H1 (cell line): Measurements from ENCODE around the gene SOX14. TPM values are rescaled to one million over a fixed set of nuclear protein-coding genes. Genes with fewer than 3 reads are reported as not detected.

Experiments used
- CTCF ChIA-PET: fragments of 300-600 bp; sonication (Branson Sonifier 250); formaldehyde crosslinking; loops from one replicate; lab custom pipeline; 2021; ENCODE audit not compliant: partially characterized antibody; lab: Charles Lee
- POLR2A ChIA-PET: fragments of 300-600 bp; sonication (Branson Sonifier 250); formaldehyde crosslinking; loops from one replicate; lab custom pipeline; 2021; ENCODE audit warnings: inconsistent platforms; ENCODE audit not compliant: partially characterized antibody; lab: Charles Lee
- DNase-seq, 2 experiments: peaks; one replicate each; pipeline versions ENCODE4 v3.0.0 to v3.0.0-alpha.2; 2010 to 2022; ENCODE audit warnings: low spot score in 2 of 2, low read depth in 1 of 2, mixed read lengths in 1 of 2
- FAIRE-seq: peaks from 2 replicates; lab custom pipeline; 2011; peaks lifted over from hg19 to GRCh38; lab: Jason Lieb, UNC
- H2AFZ ChIP-seq: 2 replicates; pipeline ENCODE4 v1.8.1; 2012; ENCODE audit warnings: low read length, inconsistent platforms
- H2AK5ac ChIP-seq: 2 replicates; pipeline ENCODE4 v1.6.1; 2013; ENCODE audit warnings: low read depth, low read length
- H2BK120ac ChIP-seq: replicated peaks from 2 replicates; pipeline ENCODE3; 2013; ENCODE audit warnings: low read depth, low read length, inconsistent platforms
- H2BK12ac ChIP-seq: 2 replicates; pipeline ENCODE4 v1.6.1; 2013; ENCODE audit warnings: low read depth, low read length
- H2BK15ac ChIP-seq: 2 replicates; pipeline ENCODE4 v1.6.1; 2013; ENCODE audit warnings: low read length
- H2BK20ac ChIP-seq: 2 replicates; pipeline ENCODE4 v1.6.1; 2013; ENCODE audit warnings: low read length
- H2BK5ac ChIP-seq: 2 replicates; pipeline ENCODE4 v1.6.1; 2013; ENCODE audit warnings: low read depth, low read length
- H3K14ac ChIP-seq: 2 replicates; pipeline ENCODE4 v1.6.1; 2013; ENCODE audit warnings: inconsistent platforms; ENCODE audit not compliant: insufficient read length
- H3K18ac ChIP-seq: 2 replicates; pipeline ENCODE4 v1.6.1; 2013; ENCODE audit warnings: low read length; ENCODE audit errors: extremely low read depth
- H3K23ac ChIP-seq: 2 replicates; pipeline ENCODE4 v1.6.1; 2013; ENCODE audit warnings: inconsistent platforms; ENCODE audit not compliant: insufficient read length
- H3K23me2 ChIP-seq: 2 replicates; pipeline ENCODE4 v1.6.1; 2013; ENCODE audit warnings: low read depth, low read length
- H3K27ac ChIP-seq: 2 replicates; pipeline ENCODE4 v1.6.1; 2011; ENCODE audit warnings: low read depth, low read length, inconsistent platforms
- H3K27me3 ChIP-seq, 4 experiments: replicated peaks in 1 of 4; 1 replicate in 1 of 4; 2 replicates in 3 of 4; pipeline versions ENCODE4 v1.6.1 to v1.8.1; 2011 to 2013; ENCODE audit warnings: low read length in 3 of 4, mild to moderate bottlenecking in 3 of 4, inconsistent platforms in 2 of 4, mixed read lengths in 2 of 4, moderate library complexity in 1 of 4; ENCODE audit not compliant: control insufficient read depth in 3 of 4, insufficient read depth in 3 of 4; ENCODE audit errors: extremely low read depth in 1 of 4
- H3K36me3 ChIP-seq, 4 experiments: 2 replicates each; pipeline versions ENCODE4 v1.6.1 to v1.8.1; 2011 to 2013; ENCODE audit warnings: mild to moderate bottlenecking in 4 of 4, low read length in 3 of 4, moderate library complexity in 2 of 4, control low read depth in 1 of 4, inconsistent platforms in 1 of 4; ENCODE audit not compliant: insufficient read depth in 4 of 4, control insufficient read depth in 2 of 4
- H3K4ac ChIP-seq: replicated peaks from 2 replicates; pipeline ENCODE3; 2013; ENCODE audit warnings: low read length, low read depth, mixed read lengths, inconsistent platforms; ENCODE audit not compliant: insufficient read length
- H3K4me1 ChIP-seq, 4 experiments: replicated peaks in 1 of 4; 1 replicate in 1 of 4; 2 replicates in 3 of 4; pipeline versions ENCODE4 v1.6.1 to v1.8.1; 2011 to 2013; ENCODE audit warnings: low read length in 3 of 4, inconsistent platforms in 2 of 4, mixed read lengths in 1 of 4; ENCODE audit not compliant: insufficient read depth in 4 of 4, control insufficient read depth in 3 of 4
- H3K4me2 ChIP-seq, 2 experiments: 2 replicates each; pipeline versions ENCODE4 v1.6.1 to v1.8.1; 2011 to 2013; ENCODE audit warnings: low read depth in 2 of 2, low read length in 2 of 2, control low read depth in 1 of 2, inconsistent platforms in 1 of 2, mild to moderate bottlenecking in 1 of 2; ENCODE audit not compliant: insufficient read depth in 1 of 2
- H3K4me3 ChIP-seq, 4 experiments: fragments of 200-600, 300-600 bp in 1 of 4; sonication (generic), shearing (Covaris generic), sonication (Bioruptor Twin) in 1 of 4; 2 replicates each; pipeline versions ENCODE4 v1.5.1 to v1.8.1; 2011 to 2016; ENCODE audit warnings: low read length in 4 of 4, low read depth in 3 of 4, control low read depth in 2 of 4, inconsistent platforms in 2 of 4, mild to moderate bottlenecking in 2 of 4, mixed read lengths in 1 of 4, moderate library complexity in 1 of 4; ENCODE audit not compliant: insufficient read depth in 2 of 4; ENCODE audit errors: extremely low read depth in 1 of 4
- H3K56ac ChIP-seq: replicated peaks from 2 replicates; pipeline ENCODE3; 2013; ENCODE audit warnings: low read depth, mild to moderate bottlenecking, mixed read lengths, low read length, inconsistent platforms; ENCODE audit not compliant: insufficient read length
- H3K79me1 ChIP-seq: 2 replicates; pipeline ENCODE4 v1.6.1; 2013; ENCODE audit warnings: low read depth, low read length, control low read depth
- H3K79me2 ChIP-seq, 2 experiments: 2 replicates each; pipeline versions ENCODE4 v1.6.1 to v1.8.1; 2012 to 2013; ENCODE audit warnings: low read length in 2 of 2, mild to moderate bottlenecking in 2 of 2, inconsistent platforms in 1 of 2; ENCODE audit not compliant: insufficient read depth in 2 of 2, control insufficient read depth in 1 of 2
- H3K9ac ChIP-seq, 4 experiments: replicated peaks in 1 of 4; 1 replicate in 1 of 4; 2 replicates in 3 of 4; pipeline versions ENCODE4 v1.6.1 to v1.8.1; 2011 to 2013; ENCODE audit warnings: low read depth in 3 of 4, low read length in 3 of 4, control low read depth in 2 of 4, mild to moderate bottlenecking in 2 of 4, moderate library complexity in 2 of 4, inconsistent platforms in 1 of 4; ENCODE audit errors: extremely low read depth in 1 of 4
- H3K9me3 ChIP-seq, 2 experiments: 2 replicates each; pipeline versions ENCODE4 v1.6.1 to v1.8.1; 2012 to 2013; ENCODE audit warnings: mild to moderate bottlenecking in 2 of 2, moderate library complexity in 2 of 2, control low read depth in 1 of 2, inconsistent platforms in 1 of 2, low read depth in 1 of 2, low read length in 1 of 2, mixed read lengths in 1 of 2; ENCODE audit not compliant: insufficient read depth in 2 of 2
- H4K20me1 ChIP-seq, 2 experiments: replicated peaks in 1 of 2; 2 replicates each; pipeline versions ENCODE3 to v1.8.1; 2011 to 2013; ENCODE audit warnings: inconsistent platforms in 2 of 2, low read length in 2 of 2, mild to moderate bottlenecking in 1 of 2; ENCODE audit not compliant: insufficient read depth in 2 of 2, control insufficient read depth in 1 of 2
- H4K5ac ChIP-seq: 2 replicates; pipeline ENCODE4 v1.6.1; 2013; ENCODE audit warnings: low read length, low read depth, mixed read lengths, inconsistent platforms; ENCODE audit not compliant: insufficient read length
- H4K8ac ChIP-seq: 2 replicates; pipeline ENCODE4 v1.8.0; 2013; ENCODE audit warnings: mild to moderate bottlenecking, moderate library complexity, low read length, inconsistent platforms; ENCODE audit not compliant: insufficient read depth; ENCODE audit errors: extremely low read depth
- H4K91ac ChIP-seq: replicated peaks from 2 replicates; pipeline ENCODE3; 2013; ENCODE audit warnings: low read length, mixed read lengths, inconsistent platforms; ENCODE audit not compliant: insufficient read length
- BCL11A ChIP-seq, 2 experiments: IDR thresholded peaks; one replicate each; pipeline ENCODE4 v1.6.1; 2011; ENCODE audit warnings: low read depth in 2 of 2, low read length in 2 of 2, mild to moderate bottlenecking in 2 of 2
- CBX5 ChIP-seq: fragments of 300-800, 300-1000 bp; sonication (generic); IDR thresholded peaks from 2 replicates; pipeline ENCODE4 v1.7.1; 2016; ENCODE audit warnings: antibody characterized with exemption, low read length, low read depth
- CHD2 ChIP-seq: IDR thresholded peaks from 2 replicates; pipeline ENCODE4 v1.6.1; 2012; ENCODE audit warnings: low read length, improper control_type of control experiment
- CREB1 ChIP-seq: IDR thresholded peaks from 2 replicates; pipeline ENCODE4 v1.6.1; 2012; ENCODE audit warnings: inconsistent platforms
- CTBP2 ChIP-seq: IDR thresholded peaks from 2 replicates; pipeline ENCODE4 v1.7.0; 2011; ENCODE audit warnings: borderline replicate concordance, mild to moderate bottlenecking, moderate library complexity, mixed read lengths, low read length; ENCODE audit not compliant: insufficient read depth, insufficient read length
- EP300 ChIP-seq, 2 experiments: IDR thresholded peaks; 1 replicate in 1 of 2; 2 replicates in 1 of 2; pipeline ENCODE4 v1.6.1; 2011 to 2012; ENCODE audit warnings: low read depth in 2 of 2, low read length in 2 of 2, mild to moderate bottlenecking in 2 of 2, borderline replicate concordance in 1 of 2, inconsistent platforms in 1 of 2, moderate library complexity in 1 of 2
- EZH2 ChIP-seq: fragments of 200-600 bp; sonication (generic); IDR thresholded peaks from 2 replicates; pipeline ENCODE4 v1.7.1; 2012; ENCODE audit warnings: low read depth, mild to moderate bottlenecking, moderate library complexity, low read length, inconsistent platforms; ENCODE audit not compliant: severe bottlenecking
- FOSL1 ChIP-seq: IDR thresholded peaks from 2 replicates; pipeline ENCODE4 v1.6.1; 2011; ENCODE audit warnings: mild to moderate bottlenecking, low read depth, low read length, moderate library complexity; ENCODE audit not compliant: insufficient read depth
- KDM1A ChIP-seq: fragments of 200-600, 300-600 bp; sonication (generic); IDR thresholded peaks from 2 replicates; pipeline ENCODE4 v1.7.1; 2016; ENCODE audit warnings: mild to moderate bottlenecking, low read length, borderline replicate concordance
- KDM5A ChIP-seq: fragments of 200-600 bp; IDR thresholded peaks from 2 replicates; pipeline ENCODE4 v1.7.1; 2012; ENCODE audit warnings: mild to moderate bottlenecking, low read length, inconsistent platforms, mixed read lengths
- NANOG ChIP-seq: IDR thresholded peaks from 2 replicates; pipeline ENCODE4 v1.6.1; 2011; ENCODE audit warnings: low read length, low read depth, mild to moderate bottlenecking, inconsistent platforms; ENCODE audit not compliant: insufficient read depth, poor library complexity, severe bottlenecking
- POU5F1 ChIP-seq: IDR thresholded peaks from 2 replicates; pipeline ENCODE4 v1.6.1; 2011; ENCODE audit warnings: low read depth, mild to moderate bottlenecking, low read length, moderate library complexity
- SIN3A ChIP-seq, 2 experiments: IDR thresholded peaks in 1 of 2; conservative IDR thresholded peaks in 1 of 2; 2 replicates each; pipeline ENCODE4 v1.6.1; 2011 to 2012; ENCODE audit warnings: low read length in 2 of 2, improper control_type of control experiment in 1 of 2, low read depth in 1 of 2, mild to moderate bottlenecking in 1 of 2
- SP1 ChIP-seq: IDR thresholded peaks from 2 replicates; pipeline ENCODE4 v1.6.1; 2011; ENCODE audit warnings: low read depth, low read length
- YY1 ChIP-seq: IDR thresholded peaks from 2 replicates; pipeline ENCODE4 v1.6.1; 2011; ENCODE audit warnings: low read depth, mild to moderate bottlenecking, low read length
- WGBS, 2 experiments: shearing (Covaris generic) in 1 of 2; methylation state at CpG; one replicate each; pipeline versions ENCODE4 v1.1.6 to v1.1.7; 2013 to 2015; ENCODE audit warnings: low lambda C conversion rate in 2 of 2, mixed read lengths in 2 of 2, inconsistent platforms in 1 of 2, low coverage in 1 of 2, missing lambda C conversion rate in 1 of 2; ENCODE audit not compliant: insufficient replicate concordance in 2 of 2, insufficient coverage in 1 of 2, insufficient read length in 1 of 2; ENCODE audit errors: extremely low coverage in 1 of 2, missing lambda C conversion rate in 1 of 2; 5-methylcytosine and 5-hydroxymethylcytosine counted together
- polyA plus RNA-seq, 7 experiments: library from polyadenylated mRNA; depleted of rRNA in 3 of 7; stranded (reverse) in 5 of 7; unstranded in 2 of 7; fragments of >200 nt in 5 of 7; fragments of 200-250 nt in 2 of 7; gene quantifications; 1 replicate in 5 of 7; 2 replicates in 1 of 7; 4 replicates in 1 of 7; pipeline versions ENCODE4 v1.2.1 to v1.2.3, GENCODE V29; 2011 to 2013; ENCODE audit warnings: missing spikeins in 2 of 7, mixed read lengths in 2 of 7
- total RNA-seq: library from RNA; stranded (reverse); fragmentation: NEBNext Ultra II Directional; extraction: Animal tissue kit (Norgen Biotek cat#: 25700); gene quantifications from 2 replicates; pipeline ENCODE4 v1.2.1, GENCODE V29; 2021

Gene SOX14
- total and polyA plus RNA-seq, 2 of the 8 experiments (the other 6 are each of a cell fraction or from before 2014, with no cell fraction given) = 0.03 to 0.50 TPM

DNA sequence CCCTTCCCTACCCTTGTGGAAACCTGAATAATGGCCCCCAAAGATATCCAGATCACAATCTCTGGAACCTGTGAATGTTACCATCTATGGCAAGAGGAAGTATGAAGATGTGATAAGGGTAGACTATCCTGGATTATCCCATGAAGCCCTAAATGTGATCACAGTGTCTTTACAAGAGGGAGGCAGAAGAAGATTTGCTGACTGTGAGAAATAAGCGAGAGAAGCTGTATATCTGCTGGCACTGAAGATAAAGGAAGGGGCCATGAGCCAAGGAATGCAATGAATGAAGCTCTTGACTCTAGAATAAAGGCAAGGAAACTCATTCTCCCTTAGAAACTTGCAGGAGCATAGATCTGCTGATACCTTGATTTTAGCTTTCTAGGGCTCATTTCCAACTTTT, 39.1 kb downstream of the SOX14 start:
- H4K8ac ChIP-seq = no peak overlapping the region
- DNase-seq (no peak), FAIRE-seq (no peak)
- no peak overlapping the region for H2AK5ac ChIP-seq
- no peak overlapping the region for H2BK15ac ChIP-seq
- H3K79me1 ChIP-seq = no peaks in the 10 kb centered on the region
- H3K4me3 ChIP-seq = no peak overlapping the region
- H3K23ac ChIP-seq = no peak overlapping the region
- H3K4ac ChIP-seq = no peak overlapping the region
- H4K5ac ChIP-seq = no peak overlapping the region
- H2BK20ac ChIP-seq = no peak overlapping the region
- no peak overlapping the region for H2AFZ ChIP-seq
- H3K14ac ChIP-seq = no peak overlapping the region
- ChIA-PET POLR2A (no interaction called here), CTCF (no interaction called here)
- no peaks in the 10 kb centered on the region for H3K36me3 ChIP-seq
- 93% methylated on average over 1 of the region's 1 CpG; no CpG with 5 or more reads in 1 of the 2 experiments for WGBS, 2 experiments
- H2BK12ac ChIP-seq = no peak overlapping the region
- no peaks in the 10 kb centered on the region for H4K20me1 ChIP-seq
- no peaks in the 10 kb centered on the region for H3K9me3 ChIP-seq
- no peak overlapping the region for H2BK120ac ChIP-seq
- H2BK5ac ChIP-seq = no peak overlapping the region
- no peak overlapping the region for H4K91ac ChIP-seq
- no peak overlapping the region for H3K18ac ChIP-seq
- no peak overlapping the region for H3K56ac ChIP-seq
- no peak overlapping the region for H3K4me2 ChIP-seq
- H3K9ac ChIP-seq = no peak overlapping the region
- H3K4me1 ChIP-seq = peaks cover 0 to 7% (median 2%) of the 10 kb centered on the region in 4 experiments; a peak in 3 of 7 replicates
- 0 out of 2 replicates have a peak, but pooled peaks cover 2% of the 10 kb centered on the region for H3K23me2 ChIP-seq
- H3K27me3 ChIP-seq = no peaks in the 10 kb centered on the region
- H3K27ac ChIP-seq = no peak overlapping the region
- no peaks in the 10 kb centered on the region for H3K79me2 ChIP-seq
- TF ChIP-seq FOSL1 (no peak), CHD2 (no peak), CTBP2 (no peak), KDM1A (no peak), EZH2 (no peak), CREB1 (no peak), SP1 (no peak), YY1 (no peak), BCL11A (IDR thresholded peaks at IDR 0.05; ENCODE audit: low read depth in 2 of 2, low read length in 2 of 2) (no peak), SIN3A (conservative IDR thresholded peaks at IDR 0.05 in 1 of 2, IDR thresholded peaks at IDR 0.05 in 1 of 2; ENCODE audit: low read depth in 1 of 2, low read length in 2 of 2) (no peak), KDM5A (no peak), EP300 (IDR thresholded peaks at IDR 0.05; ENCODE audit: borderline replicate concordance in 1 of 2, low read depth in 2 of 2, low read length in 2 of 2) (no peak), NANOG (no peak), CBX5 (no peak), POU5F1 (no peak)
